Regular cardiac myocyte (primary cell): ENCODE data around the gene OR14C36. TPM values are rescaled to one million over a fixed set of nuclear protein-coding genes. Genes with fewer than 3 reads are reported as not detected.

ENCODE experiments used
- total RNA-seq: library from RNA; depleted of rRNA; stranded (reverse); fragments of >200 nt; gene quantifications from 2 replicates; pipeline ENCODE4 v1.2.3, GENCODE V29; 2014

OR14C36 gene
- total RNA-seq, result not detected in 2 replicates

GRCh38 chr1:248348475-248348874 lies at the start of gene OR14C36:
OR14C36 (plus strand) TSS chr1:248348775; CDS start chr1:248348775, 0 bp downstream.

GRCh38 chr1:248303324-248303723 lies 45.3 kb upstream of the OR14C36 start, which contains the start of gene OR2T12:
OR2T12 (minus strand) TSS chr1:248303424; CDS start chr1:248295578, 7,846 bp downstream.

GRCh38 chr1:248324468-248324867 lies 24.1 kb upstream of the OR14C36 start, which contains the start of gene OR2M7:
OR2M7 (minus strand) TSS chr1:248324568; CDS start chr1:248324568, 0 bp downstream.

GRCh38 chr1:248361121-248361715 lies 12.6 kb downstream of the OR14C36 start, which contains the start of gene OR2T4:
OR2T4 (plus strand) TSS chr1:248361665; CDS start chr1:248361665, 0 bp downstream.

GRCh38 chr1:248375446-248375845 lies 26.9 kb downstream of the OR14C36 start, which contains the start of gene OR2T6:
OR2T6 (plus strand) TSS chr1:248375746; CDS start chr1:248387609, 11,863 bp downstream.

Other genes starting within 250 kb of the OR14C36 start
- gene OR2M5, start 203.6 kb upstream of the OR14C36 start, total RNA-seq, result not detected in 2 replicates
- gene OR2M2, start 174.0 kb upstream of the OR14C36 start, total RNA-seq, result not detected in 2 replicates
- not detected in 2 replicates for gene OR2M3, start 151.5 kb upstream of the OR14C36 start, total RNA-seq
- gene OR2M4, start 117.4 kb upstream of the OR14C36 start, total RNA-seq, result not detected in 2 replicates
- gene OR2T33, start 70.8 kb upstream of the OR14C36 start, total RNA-seq, result not detected in 2 replicates
- gene OR2T12, start 45.4 kb upstream of the OR14C36 start, total RNA-seq, result not detected in 2 replicates
- gene OR2M7, start 24.2 kb upstream of the OR14C36 start, total RNA-seq, result not detected in 2 replicates
- not detected in 2 replicates for gene OR2T4, start 12.9 kb downstream of the OR14C36 start, total RNA-seq
- not detected in 2 replicates for gene OR2T6, start 27.0 kb downstream of the OR14C36 start, total RNA-seq
- gene OR2T1, start 54.3 kb downstream of the OR14C36 start, total RNA-seq, result not detected in 2 replicates
- gene OR2T2, start 96.9 kb downstream of the OR14C36 start, total RNA-seq, result not detected in 2 replicates
- gene OR2T3, start 124.6 kb downstream of the OR14C36 start, total RNA-seq, result not detected in 2 replicates
- gene OR2T5, start 139.8 kb downstream of the OR14C36 start, total RNA-seq, result not detected in 2 replicates
- not detected in 2 replicates for gene OR2G6, start 159.3 kb downstream of the OR14C36 start, total RNA-seq
- not detected in 2 replicates for gene OR2T29, start 214.0 kb downstream of the OR14C36 start, total RNA-seq
- not detected in 2 replicates for gene OR2T34, start 226.0 kb downstream of the OR14C36 start, total RNA-seq
- gene OR2T10, start 248.9 kb downstream of the OR14C36 start, total RNA-seq, result not detected in 2 replicates